Endothelial cell of hepatic sinusoid (primary cell): Measurements from ENCODE around the gene RNF157.

Experiments
- in situ Hi-C: cut with HindIII; loops from 2 replicates; pipeline ENCODE4 v1.10.0; 2017; ENCODE audit warnings: low sequenced_read_pairs

Gene RNF157

GRCh38 chr17:76131692-76132573 lies 108.4 kb downstream of the RNF157 start:
- in situ Hi-C loops = no loop called here

- in situ Hi-C loops = no loop called here
Observed at GRCh38 chr17:76131051-76131691, 109.1 kb downstream of the RNF157 start.

GRCh38 chr17:76130473-76130872 lies 109.8 kb downstream of the RNF157 start:
- in situ Hi-C loops = no loop called here

DNA sequence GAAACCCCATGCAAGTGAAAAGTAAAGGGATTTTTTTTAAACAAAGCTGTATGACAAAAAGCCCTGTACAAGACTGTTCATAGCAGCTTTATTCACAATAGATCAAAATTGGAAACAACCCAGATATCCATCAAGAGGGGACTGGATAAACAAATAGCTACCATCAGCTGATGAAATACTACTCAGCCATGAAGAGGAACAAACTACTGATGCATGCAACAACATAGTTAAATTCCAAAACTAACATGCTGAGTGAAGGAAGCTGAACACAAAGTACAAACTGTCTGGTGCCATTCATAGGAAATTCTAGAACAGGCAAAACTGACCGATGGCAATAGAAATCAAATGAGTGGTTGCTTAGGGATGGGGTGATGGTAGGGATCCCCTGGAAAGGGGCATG lies 114.4 kb downstream of the RNF157 start:
- in situ Hi-C loops = no loop called here

DNA sequence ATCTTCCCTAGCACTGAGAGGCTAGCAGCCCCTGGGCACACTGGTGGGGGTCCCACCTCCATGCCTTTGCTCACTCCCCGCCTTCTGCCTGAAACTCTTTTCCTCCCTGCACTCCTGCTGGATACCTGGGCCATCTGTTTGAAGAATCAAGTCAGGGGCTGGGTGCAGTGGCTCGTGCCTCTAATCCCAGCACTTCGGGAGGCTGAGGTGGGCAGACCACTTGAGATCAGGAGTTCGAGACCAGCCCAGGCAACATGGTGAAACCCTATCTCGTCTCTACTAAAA lies 115.0 kb downstream of the RNF157 start:
- in situ Hi-C loops = no loop called here

DNA sequence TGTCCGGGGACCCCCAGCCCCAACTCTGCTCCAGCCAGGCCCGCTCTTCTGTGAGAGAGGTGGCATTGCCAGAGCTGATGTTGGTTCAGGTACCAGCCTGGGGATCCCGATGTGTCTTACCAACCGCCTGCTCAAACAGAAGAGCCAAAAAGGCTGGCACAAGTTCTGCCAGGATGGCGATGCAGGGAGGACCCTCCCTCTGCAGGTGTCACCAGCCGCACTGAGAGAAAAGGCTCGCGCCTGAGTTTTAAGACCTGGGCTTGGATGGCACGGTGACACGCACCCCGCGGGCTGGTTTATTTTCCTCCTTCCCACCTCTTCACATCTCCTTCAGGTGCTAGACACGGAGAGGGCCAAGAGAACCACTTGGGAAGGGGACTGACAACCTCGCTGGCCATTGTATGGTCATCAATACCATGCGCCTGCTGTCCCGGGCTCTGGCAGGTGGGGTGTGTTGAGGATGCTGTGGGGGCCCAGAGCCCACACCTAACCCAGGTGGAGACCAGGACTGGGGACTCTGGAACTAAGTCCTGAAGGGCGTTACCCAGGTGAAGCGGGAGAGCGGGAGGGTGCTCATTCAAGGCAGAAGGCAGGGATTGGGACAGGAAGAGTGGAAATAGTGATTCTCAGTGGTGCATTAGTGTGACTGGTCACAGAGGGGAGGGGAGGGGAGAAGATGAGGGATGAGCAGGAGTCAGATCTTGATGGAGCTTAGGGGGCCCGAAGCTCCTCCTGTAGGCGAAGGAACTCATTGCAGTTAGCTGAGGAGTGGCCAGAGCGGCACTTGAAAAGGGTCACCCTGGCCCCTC lies 115.5 kb downstream of the RNF157 start:
- in situ Hi-C loops = no loop called here

DNA sequence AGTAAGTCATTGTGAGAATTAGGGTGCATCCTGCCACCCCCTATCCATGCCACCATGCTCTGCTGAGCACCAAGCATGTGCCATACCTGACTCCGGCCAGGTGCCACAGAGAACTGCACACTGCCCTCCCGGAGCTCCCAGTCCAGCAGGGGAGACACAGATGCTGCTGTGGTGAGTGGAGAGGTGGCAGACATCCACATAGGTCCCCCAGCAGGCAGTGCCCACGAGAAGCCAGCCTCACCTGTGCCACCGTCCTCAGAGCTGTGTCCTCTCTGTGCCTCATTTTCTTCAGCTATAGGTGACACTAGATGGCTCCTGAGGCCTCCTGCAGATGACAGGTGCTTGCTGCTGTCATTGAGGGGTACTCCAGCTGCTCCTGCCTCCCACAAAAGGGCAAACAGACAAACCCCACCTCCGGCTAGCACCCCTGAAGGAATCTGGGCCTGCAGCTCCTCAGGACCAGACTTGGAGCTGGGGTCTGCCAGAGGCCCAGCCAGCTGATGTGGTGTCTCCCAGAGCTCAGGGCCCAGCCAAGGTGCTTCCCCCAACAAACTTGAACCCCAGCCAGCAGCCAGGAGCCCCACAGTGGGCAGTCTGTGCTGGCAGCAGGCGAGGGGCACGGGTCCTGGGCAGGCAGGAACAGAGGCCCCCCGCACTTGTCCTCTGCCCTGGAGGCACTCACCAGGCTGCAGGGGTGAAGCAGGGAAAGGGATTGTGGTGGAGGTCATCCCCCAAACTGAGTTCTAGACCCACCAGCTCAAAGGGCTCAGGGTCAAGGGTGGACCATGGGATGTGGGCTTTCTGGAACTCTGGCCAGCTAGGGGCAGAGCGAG lies 116.3 kb downstream of the RNF157 start:
- in situ Hi-C loops = no loop called here

DNA sequence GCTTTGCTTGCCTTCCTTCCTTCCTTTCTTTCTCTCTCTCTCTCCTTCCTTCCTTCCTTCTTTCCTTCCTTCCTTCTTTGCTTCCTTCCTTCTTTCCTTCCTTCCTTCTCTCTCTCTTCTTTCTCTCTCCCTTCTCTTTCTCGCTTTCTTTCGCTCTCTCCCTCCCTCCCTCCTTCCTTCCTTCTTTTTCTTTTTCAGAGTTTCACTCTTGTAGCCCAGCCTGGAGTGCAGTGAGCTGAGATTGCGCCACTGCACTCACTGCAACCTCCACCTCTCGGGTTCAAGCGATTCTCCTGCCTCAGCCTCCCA lies 117.1 kb downstream of the RNF157 start:
- in situ Hi-C loops = no loop called here

GRCh38 chr17:76122431-76123190 lies 117.7 kb downstream of the RNF157 start:
- in situ Hi-C loops = no loop called here

DNA sequence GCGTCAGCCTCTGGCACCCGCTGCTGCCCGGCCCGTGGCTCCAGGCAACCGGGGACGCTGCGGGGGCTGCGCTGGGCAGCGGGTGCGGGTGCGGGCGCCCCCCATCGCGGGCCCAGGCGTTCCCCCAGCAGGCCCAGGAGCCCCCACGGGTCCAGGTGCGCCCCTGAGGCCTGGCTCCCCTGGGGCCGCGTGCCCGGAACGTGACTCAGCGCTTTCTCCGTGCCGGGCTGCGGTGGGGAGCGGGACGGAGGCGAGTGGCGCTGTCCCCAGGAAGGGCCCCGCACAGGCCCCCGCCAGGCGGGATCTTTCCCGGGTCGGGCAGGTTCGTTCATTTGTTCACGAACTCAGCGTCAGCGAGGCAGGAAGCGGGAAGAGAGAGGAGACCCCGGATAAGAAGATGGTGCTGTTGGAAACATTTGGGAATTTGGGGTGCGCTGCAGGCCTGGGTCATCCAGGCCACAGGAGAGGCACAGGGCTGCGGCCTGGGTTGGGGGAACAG lies 118.3 kb downstream of the RNF157 start:
- in situ Hi-C loops = no loop called here

DNA sequence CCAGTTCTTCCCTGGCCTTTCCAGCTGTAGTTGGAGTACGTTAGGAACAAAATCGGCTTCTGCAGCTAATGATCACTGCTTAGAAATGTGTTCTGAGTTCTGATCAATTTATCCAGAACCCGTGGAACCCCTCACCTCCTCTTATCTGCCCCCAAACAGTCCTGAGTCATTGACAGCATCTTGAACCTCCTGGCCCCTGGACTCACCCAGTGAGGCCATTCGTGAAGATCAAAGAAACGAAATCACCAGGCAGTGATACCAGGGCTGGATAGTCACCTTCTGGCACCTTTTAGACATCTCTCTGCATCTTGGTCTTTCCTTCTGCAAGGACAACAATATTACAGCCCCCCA lies 119.7 kb downstream of the RNF157 start:
- in situ Hi-C loops = no loop called here

DNA sequence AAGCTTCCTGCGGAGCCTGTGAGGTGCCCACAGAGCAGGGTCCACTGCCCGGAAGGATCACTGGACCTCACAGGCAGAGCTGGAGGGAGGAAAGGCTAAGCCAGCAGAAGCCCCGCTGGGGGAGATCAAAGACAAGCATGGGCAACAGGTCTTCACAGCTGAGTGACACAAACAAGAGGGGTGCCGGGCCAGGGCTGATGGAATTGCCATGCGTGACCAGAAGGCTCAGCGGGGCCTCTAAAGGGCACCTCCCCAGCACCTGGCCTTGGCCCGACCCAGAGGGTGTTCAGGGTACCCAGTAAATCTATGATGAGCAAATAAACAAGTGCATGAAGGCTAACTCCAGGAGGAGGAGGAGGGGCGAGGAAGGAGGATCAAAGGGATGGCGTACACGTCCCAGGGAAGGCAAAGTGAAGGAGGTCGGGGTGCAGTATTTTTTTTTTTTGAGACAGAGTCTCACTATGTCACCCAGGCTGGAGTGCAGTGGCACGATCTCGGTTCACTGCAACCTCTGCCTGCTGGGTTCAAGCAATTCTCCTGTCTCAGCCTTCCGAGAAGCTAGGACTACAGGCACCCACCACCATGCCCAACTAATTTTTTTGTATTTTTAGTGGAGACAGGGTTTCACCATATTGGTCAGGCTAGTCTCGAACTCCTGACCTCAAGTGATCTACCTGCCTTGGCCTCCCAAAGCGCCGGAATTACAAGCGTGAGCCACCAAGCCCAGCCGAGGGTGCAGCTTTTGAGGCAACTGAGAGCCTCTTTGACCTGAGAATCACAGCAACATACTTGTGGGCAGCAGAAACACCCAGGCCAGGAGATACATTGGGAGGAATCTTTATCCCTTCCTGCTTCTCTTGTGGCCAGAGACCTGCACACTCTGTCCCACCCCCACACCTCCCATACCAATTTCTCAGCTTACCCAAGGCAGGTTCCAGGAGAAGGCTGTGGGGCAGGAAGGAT lies 120.6 kb downstream of the RNF157 start:
- in situ Hi-C loops = loop anchor here (5.0 kb wide), 1 partner anchor 98 kb away; no protein-coding TSS in a partner anchor

DNA sequence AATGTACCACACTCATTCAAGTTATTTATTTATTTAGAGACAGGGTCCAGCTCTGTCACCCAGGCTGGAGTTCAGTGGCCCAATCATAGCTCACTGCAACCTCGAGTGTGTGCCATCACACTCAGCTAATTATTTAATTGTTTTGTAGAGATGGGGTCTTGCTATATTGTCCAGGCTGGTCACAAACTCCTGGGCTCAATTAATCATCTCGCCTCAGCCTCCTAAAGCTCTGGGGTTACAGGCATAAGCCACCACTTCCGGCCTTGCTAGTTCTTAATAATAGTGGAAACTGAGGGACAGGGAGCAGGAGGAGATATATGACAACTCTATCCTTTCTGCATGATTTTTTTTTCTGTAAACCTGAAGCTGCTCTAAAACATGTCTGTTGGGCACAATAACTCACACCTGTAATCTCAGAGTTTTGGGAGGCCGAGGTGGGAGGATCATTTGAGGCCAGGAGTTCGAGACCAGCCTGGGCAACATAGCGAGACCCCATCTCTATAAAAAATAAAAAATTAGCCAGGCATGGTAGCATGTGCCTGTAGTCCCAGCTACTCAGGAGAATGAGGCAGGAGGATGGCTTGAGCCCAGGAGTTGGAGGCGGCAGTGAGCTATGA lies 125.0 kb downstream of the RNF157 start:
- in situ Hi-C loops = loop anchor here (5.0 kb wide), 1 partner anchor 102 kb away; no protein-coding TSS in a partner anchor

DNA sequence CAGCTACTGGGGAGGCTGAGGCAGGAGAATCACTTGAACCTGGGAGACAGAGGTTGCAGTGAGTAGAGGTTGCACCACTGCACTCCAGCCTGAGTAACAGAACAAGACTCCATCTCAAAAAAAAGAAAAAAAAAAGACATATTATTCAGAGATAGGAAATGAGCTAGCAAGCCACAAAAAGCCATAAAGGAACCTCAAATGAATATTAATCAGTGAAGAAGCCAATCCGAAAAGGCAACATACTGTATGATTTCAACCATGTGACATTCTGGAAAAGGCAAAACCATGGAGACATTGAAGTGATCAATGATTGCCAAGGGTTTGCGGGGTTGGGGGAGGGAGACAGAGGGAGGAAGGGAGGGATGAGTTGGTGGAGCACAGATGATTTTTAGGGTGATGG lies 128.3 kb downstream of the RNF157 start:
- in situ Hi-C loops = no loop called here

- in situ Hi-C loops = no loop called here
Observed at GRCh38 chr17:76107509-76107908, 132.8 kb downstream of the RNF157 start.

DNA sequence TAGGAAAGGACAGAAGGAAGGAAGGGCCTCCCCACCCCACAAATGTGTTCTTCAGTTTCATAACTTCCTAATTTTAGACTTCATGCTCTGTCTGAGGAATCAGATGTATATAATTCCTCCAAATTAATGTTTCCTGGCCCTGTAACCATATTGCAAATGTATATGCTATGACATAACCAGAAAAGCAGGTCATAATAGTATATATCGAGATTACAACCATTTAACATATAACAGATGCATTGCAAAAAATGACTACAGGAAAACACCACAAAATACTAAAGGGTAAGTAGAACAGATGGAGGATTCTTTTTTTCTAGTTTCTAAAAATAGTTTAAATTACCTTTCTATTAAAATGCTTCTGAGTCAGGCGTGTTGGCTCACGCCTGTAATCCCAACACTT lies 133.6 kb downstream of the RNF157 start:
- in situ Hi-C loops = no loop called here

DNA sequence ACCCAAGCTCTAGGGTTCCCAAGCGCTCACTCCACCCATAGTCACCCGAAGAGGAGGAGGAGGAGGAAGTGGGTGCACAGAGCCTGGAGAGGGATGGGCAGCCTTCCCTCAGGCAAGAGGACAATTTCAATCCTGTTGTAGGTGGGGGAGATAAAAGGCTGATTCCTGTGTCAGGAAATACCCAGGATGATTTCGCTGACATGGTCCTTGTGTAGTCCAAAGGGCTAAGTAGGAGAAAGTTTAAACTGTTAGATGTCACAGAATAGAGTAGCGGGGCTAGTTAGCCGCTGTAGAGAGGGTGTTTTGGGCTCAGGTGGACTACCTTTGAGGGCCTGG lies 135.4 kb downstream of the RNF157 start:
- in situ Hi-C loops = no loop called here

- in situ Hi-C loops = no loop called here
Observed at GRCh38 chr17:76104140-76104895, 136.0 kb downstream of the RNF157 start.
